Measurements from ENCODE around the gene CYREN.
"Not testable (repeated sequence)": the region's sequence is repeated elsewhere in the genome, so short reads cannot be mapped to it uniquely, and the experiment has no call there.

Gene CYREN

GRCh38 chr7:135170998-135171481, 533 bp upstream of the CYREN start:
- H3K9me3 ChIP-seq (ENCODE audit: insufficient read depth, low read depth, low read length); H4K12ac ChIP-seq (ENCODE audit: low read depth, low read length); H3K27me3 ChIP-seq (ENCODE audit: insufficient read depth, low read length); H3K23ac ChIP-seq (ENCODE audit: low read length); H3K9ac ChIP-seq (ENCODE audit: low read length); H2AK5ac ChIP-seq (ENCODE audit: low read length); H3K4ac ChIP-seq (ENCODE audit: low read depth, low read length); H3K18ac ChIP-seq (ENCODE audit: low read length); H3K79me2 ChIP-seq (ENCODE audit: control insufficient read depth, insufficient read depth, low read length, poor library complexity); H2BK12ac ChIP-seq (ENCODE audit: low read length); DNase-seq: not testable (repeated sequence)
- Histone ChIP-seq H3K14ac (ENCODE audit: low read length) (peak overlapping the region; percentile 57), H3K79me1 (ENCODE audit: low read length) (peaks cover 17% of the 10 kb centered on the region), H2BK120ac (ENCODE audit: insufficient read depth, low read length, poor library complexity) (peak overlapping the region; percentile 76), H3K4me1 (ENCODE audit: control insufficient read depth in 1 of 2, insufficient read depth in 2 of 2, low read length in 2 of 2) (peaks cover 12 to 13% of the 10 kb centered on the region in 2 experiments), H3K4me2 (ENCODE audit: low read length) (peak overlapping the region; percentile 86), H4K91ac (ENCODE audit: low read depth, low read length) (peak overlapping the region; percentile 93), H3K4me3 (ENCODE audit: low read depth, low read length) (peak overlapping the region; percentile 55), H3K27ac (ENCODE audit: low read depth, low read length) (peak overlapping the region; percentile 100), H2BK5ac (ENCODE audit: low read depth, low read length, poor library complexity) (peak overlapping the region; percentile 98), H4K8ac (ENCODE audit: low read depth, low read length) (peak overlapping the region; percentile 94), H3K36me3 (ENCODE audit: control insufficient read depth in 1 of 2, insufficient read depth in 2 of 2, low read length in 2 of 2) (peaks cover 25% of the 10 kb centered on the region in 2 experiments), H2AFZ (ENCODE audit: insufficient read depth, low read length, poor library complexity) (peak overlapping the region; percentile 75)
- no CpG with 5 or more reads among the region's 12 CpGs for WGBS (ENCODE audit: extremely low coverage, insufficient coverage, insufficient read length)

- Histone ChIP-seq H3K4me3 (ENCODE audit: low read depth, low read length) (peak overlapping the region; percentile 95), H4K8ac (ENCODE audit: low read depth, low read length) (peak overlapping the region; percentile 94), H3K79me2 (ENCODE audit: control insufficient read depth, insufficient read depth, low read length, poor library complexity) (peaks cover 8% of the 10 kb centered on the region), H3K4me1 (ENCODE audit: control insufficient read depth in 1 of 2, insufficient read depth in 2 of 2, low read length in 2 of 2) (peaks cover 11 to 12% of the 10 kb centered on the region in 2 experiments), H3K9ac (ENCODE audit: low read length) (peak overlapping the region; percentile 97), H4K91ac (ENCODE audit: low read depth, low read length) (peak overlapping the region; percentile 93), H2AFZ (ENCODE audit: insufficient read depth, low read length, poor library complexity) (peak overlapping the region; percentile 75), H3K27me3 (ENCODE audit: insufficient read depth, low read length) (no peaks in the 10 kb centered on the region), H3K23ac (ENCODE audit: low read length) (no peak overlapping the region), H3K27ac (ENCODE audit: low read depth, low read length) (peak overlapping the region; percentile 100), H3K79me1 (ENCODE audit: low read length) (peaks cover 17% of the 10 kb centered on the region), H3K4me2 (ENCODE audit: low read length) (peak overlapping the region; percentile 86), H2BK5ac (ENCODE audit: low read depth, low read length, poor library complexity) (peak overlapping the region; percentile 98), H2BK12ac (ENCODE audit: low read length) (no peak overlapping the region), H3K36me3 (ENCODE audit: control insufficient read depth in 1 of 2, insufficient read depth in 2 of 2, low read length in 2 of 2) (peaks cover 35% of the 10 kb centered on the region in 2 experiments), H2BK120ac (ENCODE audit: insufficient read depth, low read length, poor library complexity) (peak overlapping the region; percentile 76), H3K18ac (ENCODE audit: low read length) (peak overlapping the region; percentile 93), H3K9me3 (ENCODE audit: insufficient read depth, low read depth, low read length) (no peaks in the 10 kb centered on the region), H3K14ac (ENCODE audit: low read length) (peak overlapping the region; percentile 96), H4K12ac (ENCODE audit: low read depth, low read length) (peak overlapping the region; percentile 85), H3K4ac (ENCODE audit: low read depth, low read length) (peak overlapping the region; percentile 81), H2AK5ac (ENCODE audit: low read length) (peak overlapping the region; percentile 81)
- WGBS (ENCODE audit: extremely low coverage, insufficient coverage, insufficient read length): no CpG with 5 or more reads among the region's 17 CpGs
- DNase-seq: peak in 1 of 2 donors; percentile 30
Measured at GRCh38 chr7:135169964-135170273, 588 bp downstream of the CYREN start.

GRCh38 chr7:135169141-135169963, 1.2 kb downstream of the CYREN start:
- H4K8ac ChIP-seq (ENCODE audit: low read depth, low read length): peak overlapping the region; percentile 94
- H3K27me3 ChIP-seq (ENCODE audit: insufficient read depth, low read length): no peaks in the 10 kb centered on the region
- H2BK12ac ChIP-seq (ENCODE audit: low read length): peak overlapping the region; percentile 12
- H2AK5ac ChIP-seq (ENCODE audit: low read length): peak overlapping the region; percentile 81
- no peaks in the 10 kb centered on the region for H3K9me3 ChIP-seq (ENCODE audit: insufficient read depth, low read depth, low read length)
- H3K23ac ChIP-seq (ENCODE audit: low read length): no peak overlapping the region
- H3K9ac ChIP-seq (ENCODE audit: low read length): peak overlapping the region; percentile 97
- H3K79me2 ChIP-seq (ENCODE audit: control insufficient read depth, insufficient read depth, low read length, poor library complexity): peaks cover 8% of the 10 kb centered on the region
- peak overlapping the region; percentile 86 for H3K4me2 ChIP-seq (ENCODE audit: low read length)
- peak overlapping the region; percentile 98 for H2BK5ac ChIP-seq (ENCODE audit: low read depth, low read length, poor library complexity)
- H2BK120ac ChIP-seq (ENCODE audit: insufficient read depth, low read length, poor library complexity): peak overlapping the region; percentile 76
- WGBS (ENCODE audit: extremely low coverage, insufficient coverage, insufficient read length): no CpG with 5 or more reads among the region's 11 CpGs
- H2AFZ ChIP-seq (ENCODE audit: insufficient read depth, low read length, poor library complexity): no peak overlapping the region
- H3K36me3 ChIP-seq (ENCODE audit: control insufficient read depth in 1 of 2, insufficient read depth in 2 of 2, low read length in 2 of 2): peaks cover 40 to 41% of the 10 kb centered on the region in 2 experiments
- peaks cover 11 to 12% of the 10 kb centered on the region in 2 experiments for H3K4me1 ChIP-seq (ENCODE audit: control insufficient read depth in 1 of 2, insufficient read depth in 2 of 2, low read length in 2 of 2)
- H3K18ac ChIP-seq (ENCODE audit: low read length): peak overlapping the region; percentile 93
- H4K12ac ChIP-seq (ENCODE audit: low read depth, low read length): peak overlapping the region; percentile 85
- peak overlapping the region; percentile 96 for H3K14ac ChIP-seq (ENCODE audit: low read length)
- H3K27ac ChIP-seq (ENCODE audit: low read depth, low read length): peak overlapping the region; percentile 100
- H3K79me1 ChIP-seq (ENCODE audit: low read length): peaks cover 16% of the 10 kb centered on the region
- peak overlapping the region; percentile 81 for H3K4ac ChIP-seq (ENCODE audit: low read depth, low read length)
- H3K4me3 ChIP-seq (ENCODE audit: low read depth, low read length): peak overlapping the region; percentile 95
- peak; percentile 40 to 47 for DNase-seq
- H4K91ac ChIP-seq (ENCODE audit: low read depth, low read length): peak overlapping the region; percentile 93

- H3K4ac ChIP-seq (ENCODE audit: low read depth, low read length): no peak overlapping the region
- no peak overlapping the region for H3K23ac ChIP-seq (ENCODE audit: low read length)
- no peak overlapping the region for H2AFZ ChIP-seq (ENCODE audit: insufficient read depth, low read length, poor library complexity)
- no peaks in the 10 kb centered on the region for H3K9me3 ChIP-seq (ENCODE audit: insufficient read depth, low read depth, low read length)
- no peak overlapping the region for H2BK12ac ChIP-seq (ENCODE audit: low read length)
- H4K91ac ChIP-seq (ENCODE audit: low read depth, low read length): no peak overlapping the region
- H4K8ac ChIP-seq (ENCODE audit: low read depth, low read length): no peak overlapping the region
- H3K79me1 ChIP-seq (ENCODE audit: low read length): peaks cover 16% of the 10 kb centered on the region
- H3K9ac ChIP-seq (ENCODE audit: low read length): no peak overlapping the region
- H3K18ac ChIP-seq (ENCODE audit: low read length): no peak overlapping the region
- peaks cover 43 to 46% of the 10 kb centered on the region in 2 experiments for H3K36me3 ChIP-seq (ENCODE audit: control insufficient read depth in 1 of 2, insufficient read depth in 2 of 2, low read length in 2 of 2)
- peaks cover 8% of the 10 kb centered on the region for H3K79me2 ChIP-seq (ENCODE audit: control insufficient read depth, insufficient read depth, low read length, poor library complexity)
- no peak overlapping the region for H3K14ac ChIP-seq (ENCODE audit: low read length)
- no peak overlapping the region for H2AK5ac ChIP-seq (ENCODE audit: low read length)
- peaks cover 11 to 12% of the 10 kb centered on the region in 2 experiments for H3K4me1 ChIP-seq (ENCODE audit: control insufficient read depth in 1 of 2, insufficient read depth in 2 of 2, low read length in 2 of 2)
- H4K12ac ChIP-seq (ENCODE audit: low read depth, low read length): no peak overlapping the region
- no peak overlapping the region for H3K4me3 ChIP-seq (ENCODE audit: low read depth, low read length)
- peak overlapping the region; percentile 86 for H3K4me2 ChIP-seq (ENCODE audit: low read length)
- no peak overlapping the region for H2BK5ac ChIP-seq (ENCODE audit: low read depth, low read length, poor library complexity)
- H3K27ac ChIP-seq (ENCODE audit: low read depth, low read length): no peak overlapping the region
- H2BK120ac ChIP-seq (ENCODE audit: insufficient read depth, low read length, poor library complexity): no peak overlapping the region
- H3K27me3 ChIP-seq (ENCODE audit: insufficient read depth, low read length): no peaks in the 10 kb centered on the region
- no CpG with 5 or more reads among the region's 13 CpGs for WGBS (ENCODE audit: extremely low coverage, insufficient coverage, insufficient read length)
- DNase-seq: no peak
Measured at GRCh38 chr7:135168489-135169140, 1.9 kb downstream of the CYREN start.

Data from trophoblast cell (in vitro differentiated cells and primary cell).